Adrenal gland (tissue), 12 donors: ENCODE data around the gene CNDP1. TPM values are rescaled to one million over a fixed set of nuclear protein-coding genes. Genes with fewer than 3 reads are reported as not detected.

Experiments
- DNase-seq, 7 donors: peaks; one replicate each; pipeline ENCODE4 v3.0.0-alpha.2; 2019 to 2020
- H3K27ac ChIP-seq, 5 donors: fragments of 200-600 bp; sonication (generic) in 4 of 5; 1 replicate in 3 of 5; 2 replicates in 2 of 5; pipeline versions ENCODE4 v1.5.1 to v1.8.0; 2016 to 2020; ENCODE audit warnings: mild to moderate bottlenecking in 1 of 5
- H3K27me3 ChIP-seq: fragments of 200-600 bp; 2 replicates; pipeline ENCODE4 v1.8.0; 2021
- H3K36me3 ChIP-seq, 2 donors: fragments of 200-600 bp; replicated peaks in 1 of 2; 1 replicate in 1 of 2; 2 replicates in 1 of 2; pipeline versions ENCODE4 v1.5.1 to v1.8.0; 2018 to 2022
- H3K4me1 ChIP-seq, 2 donors: fragments of 200-600 bp; replicated peaks in 1 of 2; 1 replicate in 1 of 2; 2 replicates in 1 of 2; pipeline versions ENCODE4 v1.5.1 to v1.8.0; 2018 to 2021
- H3K4me3 ChIP-seq, 4 donors: fragments of 200-600 bp; sonication (generic) in 3 of 4; one replicate each; pipeline ENCODE4 v1.5.1; 2016 to 2018
- H3K9me3 ChIP-seq, 3 donors: fragments of 200-600 bp; sonication (generic) in 1 of 3; replicated peaks in 1 of 3; 1 replicate in 2 of 3; 2 replicates in 1 of 3; pipeline versions ENCODE4 v1.5.1 to v1.8.0; 2016 to 2021
- CTCF ChIP-seq, 6 experiments: fragments of 450-650 bp in 4 of 6; fragments of 200-600 bp in 2 of 6; sonication (generic) in 1 of 6; IDR thresholded peaks; 1 replicate in 5 of 6; 2 replicates in 1 of 6; pipeline versions ENCODE4 v1.5.1 to v1.8.0; 2016 to 2021; ENCODE audit warnings: antibody characterized with exemption in 6 of 6, mild to moderate bottlenecking in 2 of 6, moderate library complexity in 1 of 6
- POLR2A ChIP-seq, 2 donors: fragments of 450-650 bp; IDR thresholded peaks; one replicate each; pipeline ENCODE4 v1.6.1; 2017; ENCODE audit warnings: antibody characterized with exemption in 2 of 2, mild to moderate bottlenecking in 2 of 2, moderate library complexity in 1 of 2
- WGBS, 4 donors: extraction: QIAGEN DNeasy Blood & Tissue Kit in 2 of 4; methylation state at CpG; one replicate each; pipeline versions ENCODE4 v1.1.5 to v1.1.7; 2013 to 2017; 5-methylcytosine and 5-hydroxymethylcytosine counted together
- intact Hi-C, 2 donors: fragments of 100-400 bp; cut with DNase I; formaldehyde crosslinking; loops; one replicate each; pipeline versions ENCODE4 v1.14.1 to v1.15.0; 2022 to 2023
- polyA plus RNA-seq, 3 donors: library from polyadenylated mRNA; stranded (reverse); fragments of 200-250 nt in 2 of 3; fragments of 350-450 nt in 1 of 3; fragmentation: Illumina TruSeq in 1 of 3; extraction: RNeasy Lipid Tissue Mini Kit (QIAGEN cat#74804) in 1 of 3; gene quantifications; one replicate each; pipeline ENCODE4 v1.2.3, GENCODE V29; 2013 to 2014
- total RNA-seq, 9 donors: library from RNA; depleted of rRNA in 4 of 9; stranded (reverse); fragments of >200 nt in 4 of 9; fragments of 120-200 nt in 1 of 9; fragmentation: NEBNext Ultra II Directional in 1 of 9; extraction: Animal tissue kit (Norgen Biotek cat#: 25700) in 1 of 9; gene quantifications; one replicate each; pipeline versions ENCODE4 v1.1.0 to v1.2.4, GENCODE V29; 2013 to 2023
- donor health status: healthy with polysubstance abuse.
- donor health status: Bipolar disorder and iron deficiency.
- donor health status: DM: yes; HTN: yes; CAD: no.
- donor health status: DM: no; HTN: no; CAD: no.
- donor health status: DM: no; HTN: no; CAD: no.
- donor health status: DM: yes; HTN: yes; CAD: no.

Gene CNDP1
- total and polyA plus RNA-seq, 12 donors = 0.16 to 0.27 TPM; not detected in 10

- intact Hi-C loops = no loop called here
These were observed 24.2 kb upstream of the CNDP1 start for GRCh38 chr18:74509856-74510769.

GRCh38 chr18:74510770-74511095, 23.6 kb upstream of the CNDP1 start:
- Histone ChIP-seq H3K27ac (no peak overlapping the region), H3K9me3 (no peaks in the 10 kb centered on the region), H3K36me3 (peaks cover 0 to 88% of the 10 kb centered on the region in 2 donors), H3K27me3 (no peaks in the 10 kb centered on the region), H3K4me3 (no peak overlapping the region), H3K4me1 (no peaks in the 10 kb centered on the region)
- TF ChIP-seq CTCF (IDR thresholded peaks at IDR 0.05) = no peak
- TF ChIP-seq POLR2A (IDR thresholded peaks at IDR 0.05) = no peak
- WGBS, 4 donors = 93 to 98% (median 94%) methylated on average over 12 of the region's 12 CpGs
- DNase-seq = no peak
- intact Hi-C loops = no loop called here

More at GRCh38 chr18:74509856-74510769, 24.2 kb upstream of the CNDP1 start:
- Histone ChIP-seq H3K27ac (no peak overlapping the region), H3K4me1 (no peaks in the 10 kb centered on the region), H3K4me3 (no peak overlapping the region), H3K36me3 (peaks cover 0 to 85% of the 10 kb centered on the region in 2 donors), H3K27me3 (no peaks in the 10 kb centered on the region), H3K9me3 (no peaks in the 10 kb centered on the region)
- 86 to 93% (median 89%) methylated on average over 12 to 29 of the region's 29 CpGs for WGBS, 4 donors
- no peak for DNase-seq
- TF ChIP-seq POLR2A (IDR thresholded peaks at IDR 0.05) (no peak), CTCF (IDR thresholded peaks at IDR 0.05) (no peak)

GRCh38 chr18:74511823-74512222, 22.5 kb upstream of the CNDP1 start:
- WGBS, 4 donors = 92 to 95% (median 94%) methylated on average over 5 to 7 of the region's 7 CpGs
- TF ChIP-seq CTCF (IDR thresholded peaks at IDR 0.05) (no peak), POLR2A (IDR thresholded peaks at IDR 0.05) (no peak)
- peaks cover 0 to 88% of the 10 kb centered on the region in 2 donors for H3K36me3 ChIP-seq
- peak in 1 of 7 donors; percentile 31 for DNase-seq
- H3K27ac ChIP-seq = no peak overlapping the region
- H3K9me3 ChIP-seq = no peaks in the 10 kb centered on the region
- intact Hi-C loops = no loop called here
- no peaks in the 10 kb centered on the region for H3K27me3 ChIP-seq
- H3K4me1 ChIP-seq = no peaks in the 10 kb centered on the region
- H3K4me3 ChIP-seq = no peak overlapping the region

- intact Hi-C loops = no loop called here
- TF ChIP-seq CTCF (IDR thresholded peaks at IDR 0.05) (no peak), POLR2A (IDR thresholded peaks at IDR 0.05) (no peak)
- peak in 1 of 7 donors; percentile 42 for DNase-seq
- Histone ChIP-seq H3K9me3 (no peaks in the 10 kb centered on the region), H3K36me3 (peaks cover 0 to 88% of the 10 kb centered on the region in 2 donors), H3K27ac (no peak overlapping the region), H3K27me3 (no peaks in the 10 kb centered on the region), H3K4me3 (no peak overlapping the region), H3K4me1 (no peaks in the 10 kb centered on the region)
- WGBS, 4 donors = 94 to 97% (median 95%) methylated on average over 14 to 15 of the region's 15 CpGs
These were observed 21.8 kb upstream of the CNDP1 start for GRCh38 chr18:74512321-74513053.
